RWPE2 (cell line): ENCODE data around the gene FAM227A.

Experiments used
- ATAC-seq: fragments of 200-7000 bp; cut with Tn5 transposase; 3 replicates; pipeline ENCODE4 v1.9.1; 2021; ENCODE audit warnings: low read depth
- DNase-seq: peaks from one replicate; pipeline ENCODE4 v3.0.0-alpha.2; 2020; ENCODE audit warnings: low spot score
- H3K27ac ChIP-seq: fragments of 450-650 bp; 2 replicates; pipeline ENCODE4 v1.5.1; 2017; ENCODE audit warnings: mild to moderate bottlenecking; ENCODE audit not compliant: poor library complexity, severe bottlenecking
- H3K27me3 ChIP-seq: fragments of 250-450 bp; sonication (Bioruptor Pico); 2 replicates; pipeline ENCODE4 v1.5.1; 2021; ENCODE audit warnings: mild to moderate bottlenecking, moderate library complexity; ENCODE audit not compliant: insufficient read depth, poor library complexity, severe bottlenecking
- H3K36me3 ChIP-seq: fragments of 250-450 bp; sonication (Bioruptor Pico); 2 replicates; pipeline ENCODE4 v1.5.1; 2020; ENCODE audit warnings: low read depth, mild to moderate bottlenecking, moderate library complexity
- H3K4me1 ChIP-seq: fragments of 250-450 bp; sonication (Bioruptor Pico); 2 replicates; pipeline ENCODE4 v1.5.1; 2021; ENCODE audit warnings: mild to moderate bottlenecking, moderate library complexity; ENCODE audit not compliant: insufficient read depth, poor library complexity, severe bottlenecking
- H3K4me3 ChIP-seq: fragments of 250-450 bp; sonication (Bioruptor Pico); 2 replicates; pipeline ENCODE4 v1.5.1; 2021; ENCODE audit warnings: mild to moderate bottlenecking, moderate library complexity; ENCODE audit not compliant: severe bottlenecking
- H3K9me3 ChIP-seq: fragments of 250-450 bp; sonication (Bioruptor Pico); 2 replicates; pipeline ENCODE4 v1.5.1; 2021; ENCODE audit warnings: mild to moderate bottlenecking, moderate library complexity; ENCODE audit not compliant: severe bottlenecking
- TF ChIP-seq, protein P1 (sequence below): fragments of 450-650 bp; IDR thresholded peaks from one replicate; pipeline ENCODE4 v1.5.1; 2017; ENCODE audit warnings: mild to moderate bottlenecking, moderate library complexity; ENCODE audit not compliant: poor library complexity, severe bottlenecking

Gene FAM227A

DNA sequence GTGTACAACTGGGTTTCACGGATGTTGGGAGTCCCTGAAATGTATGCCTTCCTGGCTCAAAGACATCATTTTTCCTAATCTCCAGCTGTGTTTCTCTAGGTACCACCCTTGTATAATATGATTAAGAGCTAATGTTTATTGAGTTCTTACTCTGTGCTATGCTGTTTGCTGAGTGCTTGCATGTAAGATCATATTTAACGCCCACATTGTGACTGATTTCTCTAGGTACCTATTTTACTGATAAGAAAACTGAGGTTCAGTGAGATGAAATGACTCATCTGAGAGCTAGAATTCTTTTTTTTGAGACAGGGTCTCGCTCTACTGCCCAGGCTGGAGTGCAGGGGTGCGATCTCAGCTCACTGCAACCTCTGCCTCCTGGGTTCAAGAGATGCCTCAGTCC, 42.6 kb downstream of the FAM227A start:
- Histone ChIP-seq H3K4me1 (no peaks in the 10 kb centered on the region), H3K9me3 (no peaks in the 10 kb centered on the region), H3K4me3 (no peak overlapping the region), H3K36me3 (no peaks in the 10 kb centered on the region), H3K27me3 (no peaks in the 10 kb centered on the region), H3K27ac (no peak overlapping the region)
- no peak for DNase-seq
- TF ChIP-seq, protein P1, sequence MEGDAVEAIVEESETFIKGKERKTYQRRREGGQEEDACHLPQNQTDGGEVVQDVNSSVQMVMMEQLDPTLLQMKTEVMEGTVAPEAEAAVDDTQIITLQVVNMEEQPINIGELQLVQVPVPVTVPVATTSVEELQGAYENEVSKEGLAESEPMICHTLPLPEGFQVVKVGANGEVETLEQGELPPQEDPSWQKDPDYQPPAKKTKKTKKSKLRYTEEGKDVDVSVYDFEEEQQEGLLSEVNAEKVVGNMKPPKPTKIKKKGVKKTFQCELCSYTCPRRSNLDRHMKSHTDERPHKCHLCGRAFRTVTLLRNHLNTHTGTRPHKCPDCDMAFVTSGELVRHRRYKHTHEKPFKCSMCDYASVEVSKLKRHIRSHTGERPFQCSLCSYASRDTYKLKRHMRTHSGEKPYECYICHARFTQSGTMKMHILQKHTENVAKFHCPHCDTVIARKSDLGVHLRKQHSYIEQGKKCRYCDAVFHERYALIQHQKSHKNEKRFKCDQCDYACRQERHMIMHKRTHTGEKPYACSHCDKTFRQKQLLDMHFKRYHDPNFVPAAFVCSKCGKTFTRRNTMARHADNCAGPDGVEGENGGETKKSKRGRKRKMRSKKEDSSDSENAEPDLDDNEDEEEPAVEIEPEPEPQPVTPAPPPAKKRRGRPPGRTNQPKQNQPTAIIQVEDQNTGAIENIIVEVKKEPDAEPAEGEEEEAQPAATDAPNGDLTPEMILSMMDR, result no peak
- no peak for ATAC-seq

DNA sequence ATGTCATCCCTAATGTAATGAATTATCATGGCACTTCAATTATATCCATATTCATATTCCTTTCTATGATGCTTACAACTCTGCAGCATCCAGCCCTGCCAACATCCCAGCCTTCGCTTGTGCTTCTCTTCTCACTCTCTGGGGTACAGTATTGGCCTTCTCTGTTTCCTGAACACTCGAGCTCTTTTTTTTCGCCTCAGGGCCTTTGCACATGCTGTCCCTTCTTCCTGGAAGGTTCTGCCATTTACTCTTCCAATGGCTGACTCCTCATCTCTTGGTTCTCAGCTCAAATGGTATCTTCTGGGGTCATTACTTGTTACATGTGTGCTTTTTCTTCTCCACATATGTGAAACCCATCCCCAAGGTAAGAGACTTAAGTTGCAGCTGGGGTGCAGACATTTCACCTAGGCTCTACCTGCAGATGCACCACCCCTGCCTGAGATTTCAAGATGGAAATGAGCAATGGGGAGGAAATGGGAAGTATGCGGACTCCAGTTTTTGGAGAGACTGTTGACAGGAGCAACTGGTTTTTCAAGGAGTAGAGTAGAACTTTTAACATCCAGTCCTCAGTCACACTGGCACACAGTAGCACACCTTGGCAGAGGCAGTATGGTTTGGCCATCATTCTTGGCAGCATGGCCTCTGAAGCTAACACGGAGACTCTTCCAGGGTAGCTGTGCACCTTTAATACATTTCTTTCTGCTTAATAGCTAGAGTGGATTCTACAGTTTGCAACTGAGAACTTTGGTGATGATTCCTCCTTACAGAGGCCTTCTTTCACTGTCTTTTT, 43.8 kb downstream of the FAM227A start:
- H3K36me3 ChIP-seq, result no peaks in the 10 kb centered on the region
- no peaks in the 10 kb centered on the region for H3K9me3 ChIP-seq
- no peaks in the 10 kb centered on the region for H3K4me1 ChIP-seq
- no peak overlapping the region for H3K27ac ChIP-seq
- H3K27me3 ChIP-seq, result no peaks in the 10 kb centered on the region
- no peak overlapping the region for H3K4me3 ChIP-seq
- TF ChIP-seq, protein P1, result no peak
- DNase-seq (no peak), ATAC-seq (no peak)

DNA sequence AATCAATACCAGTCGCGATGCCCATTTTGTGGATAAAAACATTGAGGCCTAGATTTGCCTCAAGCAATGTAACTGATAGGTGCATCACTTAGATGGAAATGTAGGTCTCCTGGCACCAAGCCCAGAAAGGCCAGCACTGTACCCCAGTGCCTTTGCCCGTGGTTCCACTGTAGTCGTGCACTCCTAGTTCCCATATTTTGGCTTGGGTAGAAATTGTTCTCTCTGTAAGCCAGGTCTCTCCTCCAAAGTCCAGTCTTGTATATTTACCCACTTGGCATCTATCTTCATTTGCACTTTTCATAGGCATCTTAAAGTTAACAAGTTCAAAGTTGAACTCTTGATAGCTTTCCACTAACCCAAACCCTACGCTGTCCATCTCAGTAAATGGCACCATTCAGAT, 44.6 kb downstream of the FAM227A start:
- no peaks in the 10 kb centered on the region for H3K9me3 ChIP-seq
- no peaks in the 10 kb centered on the region for H3K27me3 ChIP-seq
- no peak overlapping the region for H3K4me3 ChIP-seq
- H3K4me1 ChIP-seq, result no peaks in the 10 kb centered on the region
- DNase-seq (no peak), ATAC-seq (no peak)
- TF ChIP-seq, protein P1, result no peak
- no peaks in the 10 kb centered on the region for H3K36me3 ChIP-seq
- no peak overlapping the region for H3K27ac ChIP-seq

DNA sequence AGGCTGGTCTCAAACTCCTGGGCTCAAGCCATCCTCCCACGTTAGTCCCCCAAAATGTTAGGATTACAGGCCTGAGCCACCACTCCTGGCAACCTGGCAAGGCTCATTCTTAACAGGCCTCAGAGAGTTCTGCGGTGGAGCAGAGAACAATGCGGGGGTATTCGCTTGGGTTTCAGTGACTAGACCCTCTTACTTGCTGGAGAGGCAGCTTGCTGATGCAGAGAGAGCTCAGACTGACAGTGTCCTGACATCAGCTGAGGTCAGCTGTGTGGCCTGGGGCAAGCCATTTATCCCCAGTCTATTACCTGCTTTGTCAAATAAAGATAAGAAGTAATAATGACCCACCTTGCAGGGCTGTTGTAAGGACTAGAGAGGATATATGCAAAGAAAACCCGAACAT, 46.0 kb downstream of the FAM227A start:
- no peak for ATAC-seq
- H3K9me3 ChIP-seq, result no peaks in the 10 kb centered on the region
- no peaks in the 10 kb centered on the region for H3K36me3 ChIP-seq

More for the DNA sequence above, 46.0 kb downstream of the FAM227A start:
- Histone ChIP-seq H3K27ac (no peak overlapping the region), H3K4me3 (no peak overlapping the region), H3K4me1 (no peaks in the 10 kb centered on the region), H3K27me3 (no peaks in the 10 kb centered on the region)
- no peak for DNase-seq
- TF ChIP-seq, protein P1, result no peak
